IMR-90 (cell line): Measurements from ENCODE around the gene ANO4. TPM values are rescaled to one million over a fixed set of nuclear protein-coding genes. Genes with fewer than 3 reads are reported as not detected.

ENCODE experiments used
- ATAC-seq: fragments of 200-7000 bp; cut with Tn5 transposase; 2 replicates; pipeline ENCODE4 v1.9.1; 2020; ENCODE audit warnings: low read depth, mild to moderate bottlenecking, moderate library complexity
- BruUV-seq: library from RNA; stranded (reverse); fragments of 400-500 nt; replicated peaks from 2 replicates; lab custom pipeline; 2021; lab: Mats Ljungman, UMichigan
- CTCF ChIA-PET: fragments of 300-600 bp; formaldehyde crosslinking; extraction: SDS; loops from one replicate; lab custom pipeline; 2021; ENCODE audit warnings: antibody characterized with exemption; lab: Yijun Ruan, JAX
- POLR2A ChIA-PET: fragments of 300-600 bp; sonication (Branson Sonifier 250); formaldehyde crosslinking; loops from one replicate; lab custom pipeline; 2022; ENCODE audit warnings: antibody characterized with exemption; ENCODE audit not compliant: unreplicated experiment; lab: Charles Lee
- DNase-seq: peaks from one replicate; pipeline ENCODE4 v3.0.0; 2013
- H2AFZ ChIP-seq: replicated peaks from 2 replicates; pipeline ENCODE3; 2013; ENCODE audit warnings: low read length, mild to moderate bottlenecking; ENCODE audit not compliant: poor library complexity
- H2AK5ac ChIP-seq: 2 replicates; pipeline ENCODE4 v1.6.1; 2013; ENCODE audit warnings: low read depth, low read length, inconsistent platforms
- H2AK9ac ChIP-seq: replicated peaks from 2 replicates; pipeline ENCODE3; 2013; ENCODE audit warnings: mild to moderate bottlenecking, low read depth, low read length, moderate library complexity; ENCODE audit not compliant: poor library complexity
- H2BK120ac ChIP-seq: 2 replicates; pipeline ENCODE4 v1.6.1; 2013; ENCODE audit warnings: low read depth, low read length, inconsistent platforms
- H2BK15ac ChIP-seq: 3 replicates; pipeline ENCODE4 v1.6.1; 2013; ENCODE audit warnings: low read depth, low read length, inconsistent platforms
- H2BK20ac ChIP-seq: 2 replicates; pipeline ENCODE4 v1.6.1; 2013; ENCODE audit warnings: low read depth, mild to moderate bottlenecking, inconsistent platforms, low read length, moderate library complexity
- H2BK5ac ChIP-seq: 2 replicates; pipeline ENCODE4 v1.6.1; 2013; ENCODE audit warnings: mild to moderate bottlenecking, low read depth, low read length, inconsistent platforms; ENCODE audit not compliant: poor library complexity, severe bottlenecking
- H3K14ac ChIP-seq: replicated peaks from 2 replicates; pipeline ENCODE4 v1.6.1; 2013; ENCODE audit warnings: low read depth, low read length, inconsistent platforms
- H3K18ac ChIP-seq: 2 replicates; pipeline ENCODE4 v1.6.1; 2013; ENCODE audit warnings: low read depth, low read length, control low read depth
- H3K23ac ChIP-seq: 2 replicates; pipeline ENCODE4 v1.6.1; 2013; ENCODE audit warnings: low read depth, low read length, inconsistent platforms
- H3K27ac ChIP-seq: 2 replicates; pipeline ENCODE4 v1.5.1; 2013; ENCODE audit warnings: mild to moderate bottlenecking, control low read depth, low read length; ENCODE audit not compliant: insufficient read depth
- H3K27me3 ChIP-seq: 2 replicates; pipeline ENCODE4 v1.6.1; 2013; ENCODE audit warnings: low read length; ENCODE audit not compliant: control insufficient read depth, insufficient read depth
- H3K36me3 ChIP-seq: 2 replicates; pipeline ENCODE4 v1.6.1; 2013; ENCODE audit warnings: low read length, mixed read lengths; ENCODE audit not compliant: control insufficient read depth, insufficient read depth
- H3K4ac ChIP-seq: 2 replicates; pipeline ENCODE4 v1.6.1; 2013; ENCODE audit warnings: low read depth, low read length, inconsistent platforms
- H3K4me1 ChIP-seq: 2 replicates; pipeline ENCODE4 v1.6.1; 2013; ENCODE audit warnings: low read length, mixed read lengths; ENCODE audit not compliant: control insufficient read depth, insufficient read depth
- H3K4me2 ChIP-seq: 2 replicates; pipeline ENCODE4 v1.6.1; 2013; ENCODE audit warnings: low read depth, mild to moderate bottlenecking, control low read depth, low read length, moderate library complexity
- H3K4me3 ChIP-seq: 2 replicates; pipeline ENCODE4 v1.5.1; 2013; ENCODE audit warnings: low read depth, mild to moderate bottlenecking, control low read depth, low read length, moderate library complexity; ENCODE audit not compliant: insufficient read depth
- H3K56ac ChIP-seq: 2 replicates; pipeline ENCODE4 v1.6.1; 2013; ENCODE audit warnings: low read length, inconsistent platforms; ENCODE audit not compliant: insufficient read depth; ENCODE audit errors: extremely low read depth
- H3K79me1 ChIP-seq, 2 experiments: 2 replicates each; pipeline ENCODE4 v1.6.1; 2013; ENCODE audit warnings: low read length in 2 of 2, inconsistent platforms in 1 of 2, low read depth in 1 of 2
- H3K9ac ChIP-seq: 2 replicates; pipeline ENCODE4 v1.6.1; 2013; ENCODE audit warnings: low read depth, low read length, control low read depth
- H3K9me1 ChIP-seq: 2 replicates; pipeline ENCODE4 v1.6.1; 2013; ENCODE audit warnings: low read length, inconsistent platforms; ENCODE audit not compliant: insufficient read depth
- H3K9me3 ChIP-seq: 2 replicates; pipeline ENCODE4 v1.6.1; 2013; ENCODE audit warnings: low read length; ENCODE audit not compliant: control insufficient read depth, insufficient read depth
- H4K20me1 ChIP-seq: 2 replicates; pipeline ENCODE4 v1.6.1; 2013; ENCODE audit warnings: low read length, inconsistent platforms; ENCODE audit not compliant: insufficient read depth
- H4K5ac ChIP-seq: 2 replicates; pipeline ENCODE4 v1.6.1; 2013; ENCODE audit warnings: mild to moderate bottlenecking, low read depth, low read length, control low read depth
- H4K8ac ChIP-seq, 2 experiments: 2 replicates each; pipeline ENCODE4 v1.6.1; 2013; ENCODE audit warnings: low read depth in 2 of 2, low read length in 2 of 2, control low read depth in 1 of 2, inconsistent platforms in 1 of 2
- H4K91ac ChIP-seq: 2 replicates; pipeline ENCODE4 v1.6.1; 2013; ENCODE audit warnings: low read depth, low read length, inconsistent platforms; ENCODE audit not compliant: insufficient read depth
- CTCF ChIP-seq: conservative IDR thresholded peaks from 2 replicates; pipeline ENCODE4 v1.5.1; 2012; ENCODE audit warnings: mild to moderate bottlenecking, low read depth, low read length, improper control_type of control experiment
- ELK1 ChIP-seq: fragments of 150-350 bp; IDR thresholded peaks from 2 replicates; pipeline ENCODE4 v1.6.1; 2016; ENCODE audit warnings: low read depth, mild to moderate bottlenecking, low read length, moderate library complexity, borderline replicate concordance
- MXI1 ChIP-seq: IDR thresholded peaks from 2 replicates; pipeline ENCODE4 v1.6.1; 2012; ENCODE audit warnings: low read depth, mild to moderate bottlenecking, low read length, moderate library complexity, borderline replicate concordance
- RCOR1 ChIP-seq: IDR thresholded peaks from 2 replicates; pipeline ENCODE4 v1.6.1; 2012; ENCODE audit warnings: mild to moderate bottlenecking, low read length, improper control_type of control experiment; ENCODE audit not compliant: insufficient replicate concordance
- USF2 ChIP-seq: fragments of 150-350 bp; IDR thresholded peaks from 2 replicates; pipeline ENCODE4 v1.6.1; 2017; ENCODE audit warnings: mild to moderate bottlenecking, antibody characterized with exemption, low read length, low read depth
- WGBS, 2 experiments: methylation state at CpG; one replicate each; pipeline versions ENCODE4 v1.1.5 to v1.1.7; 2013; ENCODE audit warnings: missing lambda C conversion rate in 2 of 2; ENCODE audit not compliant: insufficient read length in 1 of 2; ENCODE audit errors: extremely low coverage in 2 of 2; 5-methylcytosine and 5-hydroxymethylcytosine counted together
- dilution Hi-C: fragments of 300-500 bp; cut with HindIII; formaldehyde crosslinking; loops from one replicate; pipeline ENCODE4 v1.14.3; 2018; ENCODE audit warnings: low sequenced_read_pairs; ENCODE audit not compliant: unreplicated experiment
- in situ Hi-C: fragments of 300-500 bp; cut with MboI; formaldehyde crosslinking; loops from 3 replicates; pipeline ENCODE4 v1.14.3; 2019; ENCODE audit warnings: low sequenced_read_pairs, inconsistent platforms, mixed read lengths
- intact Hi-C: fragments of 100-400 bp; cut with micrococcal nuclease; formaldehyde crosslinking; loops from 2 replicates; pipeline ENCODE4 v1.10.0; 2022
- polyA plus RNA-seq, 3 experiments: library from polyadenylated mRNA; depleted of rRNA; stranded (reverse); fragments of >200 nt; gene quantifications; 2 replicates each; pipeline ENCODE4 v1.2.3, GENCODE V29; 2012; ENCODE audit warnings: low replicate concordance in 1 of 3
- total RNA-seq: library from RNA; depleted of rRNA; stranded (reverse); fragments of >200 nt; gene quantifications from 2 replicates; pipeline ENCODE4 v1.2.3, GENCODE V29; 2012

ANO4 gene
- total and polyA plus RNA-seq, 2 of the 4 experiments (the other 2 are of a cell fraction) = 4.7 to 10.2 TPM

GRCh38 chr12:100758083-100758482 is 36.5 kb upstream of the ANO4 start:
- no peak overlapping the region for H2AK5ac ChIP-seq
- no peak overlapping the region for H2BK120ac ChIP-seq
- TF ChIP-seq RCOR1 (no peak), MXI1 (no peak), ELK1 (no peak), USF2 (no peak), CTCF (no peak)
- no peak overlapping the region for H4K8ac ChIP-seq
- in situ Hi-C loops (no loop called here), dilution Hi-C loops (no loop called here), intact Hi-C loops (no loop called here)
- H3K9ac ChIP-seq = no peak overlapping the region
- no peak for DNase-seq
- H2BK15ac ChIP-seq = no peak overlapping the region
- no CpG with 5 or more reads among the region's 2 CpGs for WGBS, 2 experiments
- no peak overlapping the region for H3K56ac ChIP-seq
- H3K4ac ChIP-seq = no peak overlapping the region
- no peaks in the 10 kb centered on the region for H3K4me1 ChIP-seq
- ATAC-seq = no peak
- no peak overlapping the region for H3K18ac ChIP-seq
- H3K27ac ChIP-seq = no peak overlapping the region
- H3K9me3 ChIP-seq = no peaks in the 10 kb centered on the region
- H4K20me1 ChIP-seq = no peaks in the 10 kb centered on the region
- no peak overlapping the region for H3K4me3 ChIP-seq
- H2AFZ ChIP-seq = no peak overlapping the region
- POLR2A ChIA-PET = no interaction called here
- no peak overlapping the region for H2BK5ac ChIP-seq
- no peak overlapping the region for H3K23ac ChIP-seq
- H3K79me1 ChIP-seq = no peaks in the 10 kb centered on the region
- no peak overlapping the region for H4K91ac ChIP-seq
- no peak overlapping the region for H4K5ac ChIP-seq
- H2AK9ac ChIP-seq = no peak overlapping the region
- no peak overlapping the region for H3K4me2 ChIP-seq
- H2BK20ac ChIP-seq = no peak overlapping the region
- no peak overlapping the region for H3K14ac ChIP-seq
- H3K9me1 ChIP-seq = no peaks in the 10 kb centered on the region
- no peaks in the 10 kb centered on the region for H3K27me3 ChIP-seq
- no peaks in the 10 kb centered on the region for H3K36me3 ChIP-seq
- no TSS peak for BruUV-seq
- CTCF ChIA-PET = no interaction called here
